A549 (cell line): ENCODE results near the gene RFXAP.

ENCODE experiments used
- CHD2 ChIP-seq: fragments of 150-350 bp; IDR thresholded peaks from 2 replicates; pipeline ENCODE4 v1.6.1; 2014; ENCODE audit warnings: low read length; ENCODE audit not compliant: partially characterized antibody
- CTCF ChIP-seq: fragments of >200 bp; sonication (Bioruptor Twin); formaldehyde crosslinking; IDR thresholded peaks from 3 replicates; pipeline ENCODE4 v1.5.1; 2016
- POLR2A ChIP-seq: IDR thresholded peaks from 2 replicates; pipeline ENCODE4 v1.6.1; 2012; ENCODE audit warnings: mild to moderate bottlenecking, low read length
- SMC3 ChIP-seq: fragments of >200 bp; sonication (Bioruptor Twin); formaldehyde crosslinking; IDR thresholded peaks from 3 replicates; pipeline ENCODE4 v1.6.1; 2018; ENCODE audit warnings: inconsistent platforms
- USF2 ChIP-seq: fragments of 450-650 bp; IDR thresholded peaks from 2 replicates; pipeline ENCODE4 v1.6.1; 2014; ENCODE audit warnings: antibody characterized with exemption
- ZFP36 ChIP-seq: fragments of 450-650 bp; IDR thresholded peaks from 2 replicates; pipeline ENCODE4 v1.6.1; 2014; ENCODE audit warnings: borderline replicate concordance; ENCODE audit not compliant: partially characterized antibody
- TF ChIP-seq, protein P1 (sequence below): fragments of 250-450 bp; sonication (Bioruptor Pico); IDR thresholded peaks from 2 replicates; pipeline ENCODE4 v1.5.0; 2021; ENCODE audit warnings: mild to moderate bottlenecking, moderate library complexity, borderline replicate concordance

GRCh38 chr13:36787181-36787580 is 31.8 kb upstream of the RFXAP start:
- no peak for TF ChIP-seq POLR2A
- TF ChIP-seq, protein P1, sequence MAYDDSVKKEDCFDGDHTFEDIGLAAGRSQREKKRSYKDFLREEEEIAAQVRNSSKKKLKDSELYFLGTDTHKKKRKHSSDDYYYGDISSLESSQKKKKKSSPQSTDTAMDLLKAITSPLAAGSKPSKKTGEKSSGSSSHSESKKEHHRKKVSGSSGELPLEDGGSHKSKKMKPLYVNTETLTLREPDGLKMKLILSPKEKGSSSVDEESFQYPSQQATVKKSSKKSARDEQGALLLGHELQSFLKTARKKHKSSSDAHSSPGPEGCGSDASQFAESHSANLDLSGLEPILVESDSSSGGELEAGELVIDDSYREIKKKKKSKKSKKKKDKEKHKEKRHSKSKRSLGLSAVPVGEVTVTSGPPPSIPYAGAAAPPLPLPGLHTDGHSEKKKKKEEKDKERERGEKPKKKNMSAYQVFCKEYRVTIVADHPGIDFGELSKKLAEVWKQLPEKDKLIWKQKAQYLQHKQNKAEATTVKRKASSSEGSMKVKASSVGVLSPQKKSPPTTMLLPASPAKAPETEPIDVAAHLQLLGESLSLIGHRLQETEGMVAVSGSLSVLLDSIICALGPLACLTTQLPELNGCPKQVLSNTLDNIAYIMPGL: no peak
- no peak for TF ChIP-seq USF2
- no peak for TF ChIP-seq CTCF
- TF ChIP-seq ZFP36: no peak
- no peak for TF ChIP-seq CHD2
- TF ChIP-seq SMC3: no peak
